Activated naive CD4-positive, alpha-beta T cell (primary cell): Measurements from ENCODE around the gene BACH2.
"Not testable (repeated sequence)": the region's sequence is repeated elsewhere in the genome, so short reads cannot be mapped to it uniquely, and the experiment has no call there.

Source experiments
- DNase-seq, 4 experiments: peaks; one replicate each; lab custom pipeline; 2025; lab: John Stamatoyannopoulos, UW

BACH2 gene

DNA sequence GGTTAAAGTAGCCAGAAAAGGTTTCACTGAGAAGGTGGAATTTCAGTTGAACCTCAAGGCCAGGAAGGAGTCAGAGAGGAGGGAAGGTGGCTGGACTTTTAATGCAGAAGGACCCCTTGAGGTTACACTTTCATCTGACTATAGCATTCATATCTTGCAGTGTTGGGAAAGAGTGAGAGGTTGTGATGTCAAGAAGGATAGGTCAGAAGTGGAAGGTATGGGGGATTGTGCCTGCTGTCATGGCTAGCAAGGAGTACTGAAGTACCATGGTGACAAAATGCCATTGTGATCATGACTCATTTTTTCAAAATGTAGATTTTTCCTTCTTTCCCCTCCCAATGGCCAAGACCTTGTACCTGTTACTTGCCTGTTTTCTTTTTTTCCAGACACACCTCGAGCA, 5.2 kb upstream of the BACH2 start:
- DNase-seq: no peak

DNA sequence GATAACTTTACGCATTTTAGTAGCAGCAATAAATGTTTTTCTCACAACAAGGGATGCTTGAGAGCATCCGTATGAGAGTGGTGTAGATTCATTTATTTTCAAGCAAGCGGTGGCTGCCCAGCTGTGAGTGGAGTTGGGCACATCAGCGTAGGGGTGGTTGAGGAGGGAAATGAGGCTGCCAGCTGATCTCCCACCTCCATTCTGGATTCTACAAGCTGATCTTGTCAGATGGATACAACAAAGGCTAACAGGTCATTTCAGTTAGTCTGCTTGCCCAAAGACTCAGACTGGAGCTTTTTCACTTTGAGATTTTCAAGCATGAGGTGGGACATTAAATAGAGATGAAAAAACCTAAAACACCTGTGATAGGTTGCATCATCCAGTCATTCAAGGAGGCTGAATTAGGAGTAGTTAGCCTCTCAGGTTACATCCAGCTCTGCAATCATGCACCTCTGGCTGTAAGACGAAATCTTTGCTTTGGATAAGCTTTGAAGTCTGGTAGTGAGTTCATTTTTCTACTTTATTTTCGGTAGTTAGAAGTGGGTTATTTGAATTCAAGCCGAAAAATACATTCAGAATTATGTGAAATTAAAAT, 1.9 kb upstream of the BACH2 start:
- no peak for DNase-seq

DNA sequence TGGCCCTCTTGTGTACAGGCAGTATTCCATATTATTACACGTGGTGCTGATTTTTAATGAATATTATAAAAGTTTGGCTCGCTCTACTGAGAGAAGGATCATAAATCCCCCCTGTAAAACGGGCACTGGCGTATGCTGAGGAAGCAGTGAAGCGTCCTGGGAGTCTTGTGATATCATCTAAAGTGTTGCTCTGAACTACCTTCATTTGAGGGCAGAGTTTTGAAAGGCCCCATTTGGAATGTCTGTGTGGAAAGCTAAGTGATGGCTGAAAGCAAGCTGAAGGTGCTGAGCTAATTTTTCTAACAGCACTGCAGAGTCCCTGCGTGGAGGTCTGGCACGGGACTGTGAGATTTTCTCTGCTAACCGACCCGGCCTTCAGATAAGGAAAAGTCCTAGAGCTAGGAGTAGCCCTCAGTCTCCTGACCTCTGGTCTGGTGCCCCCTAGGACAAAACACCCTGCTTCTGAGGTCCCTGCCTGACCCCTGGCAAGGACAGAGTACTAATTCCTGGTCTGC, 1.3 kb upstream of the BACH2 start:
- no peak for DNase-seq

DNA sequence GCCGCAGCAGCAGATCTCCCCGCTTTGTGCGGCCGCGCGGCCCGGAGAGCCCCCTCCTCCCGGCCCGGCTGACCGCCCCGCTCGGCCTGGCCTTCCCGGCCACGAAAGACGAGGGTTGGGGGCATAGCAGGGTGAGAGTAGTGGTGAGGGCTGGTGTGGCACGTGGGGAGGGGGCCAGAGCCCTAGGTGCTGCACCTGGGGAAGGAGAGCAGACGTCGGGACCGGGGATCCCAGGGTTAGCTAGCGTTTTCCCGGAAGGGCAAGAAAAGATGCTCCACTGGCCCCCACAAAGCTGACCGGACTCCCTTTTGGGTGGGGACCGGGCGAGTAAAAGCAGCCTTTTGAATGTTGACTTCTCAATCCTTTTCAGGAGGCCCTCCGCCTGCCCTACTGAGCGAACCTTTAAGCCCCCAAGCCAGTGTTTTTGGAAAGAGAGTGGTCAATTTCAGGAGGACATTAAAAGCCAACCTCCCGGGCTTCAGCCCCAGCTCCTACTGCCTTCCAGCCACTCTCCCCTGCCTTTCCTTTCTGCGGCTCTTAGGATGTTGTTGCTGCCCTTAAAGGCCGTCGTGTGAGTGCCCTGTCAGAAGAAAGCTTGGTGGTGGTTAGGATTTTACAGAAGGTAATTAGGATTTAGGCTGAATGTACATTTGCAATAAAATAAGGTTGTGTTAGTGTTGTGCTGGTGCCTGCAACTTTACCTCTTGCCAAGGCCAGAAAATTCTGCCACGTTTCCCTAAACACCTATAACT, 648 bp upstream of the BACH2 start:
- peak in 1 of 4 experiments; percentile 32 for DNase-seq

DNA sequence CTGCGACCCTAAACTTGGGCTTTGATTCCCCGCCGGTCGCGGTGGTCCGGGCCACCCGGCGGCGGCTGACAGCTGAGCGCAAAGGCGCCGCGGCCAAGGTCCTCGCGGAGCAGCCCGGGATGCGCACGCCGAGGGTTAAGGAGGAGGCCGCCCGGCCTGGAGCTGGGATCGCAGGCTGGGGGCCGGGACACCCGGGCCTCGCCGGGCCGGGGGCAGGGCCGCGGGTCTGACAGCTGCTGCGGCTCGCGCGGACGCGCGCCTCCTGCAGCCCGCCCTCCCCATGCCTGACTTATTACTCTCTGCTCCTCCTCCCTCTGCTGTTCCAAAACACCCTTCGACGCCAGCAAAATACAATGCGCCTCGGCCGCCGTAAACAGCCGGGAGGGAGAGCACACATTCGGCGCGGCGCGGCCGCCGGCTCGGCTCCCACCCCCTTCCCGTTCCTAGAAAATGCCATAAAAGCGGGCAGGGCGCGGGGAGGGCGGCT, 746 bp downstream of the BACH2 start:
- peak; percentile 40 to 64 (median 50) for DNase-seq

DNA sequence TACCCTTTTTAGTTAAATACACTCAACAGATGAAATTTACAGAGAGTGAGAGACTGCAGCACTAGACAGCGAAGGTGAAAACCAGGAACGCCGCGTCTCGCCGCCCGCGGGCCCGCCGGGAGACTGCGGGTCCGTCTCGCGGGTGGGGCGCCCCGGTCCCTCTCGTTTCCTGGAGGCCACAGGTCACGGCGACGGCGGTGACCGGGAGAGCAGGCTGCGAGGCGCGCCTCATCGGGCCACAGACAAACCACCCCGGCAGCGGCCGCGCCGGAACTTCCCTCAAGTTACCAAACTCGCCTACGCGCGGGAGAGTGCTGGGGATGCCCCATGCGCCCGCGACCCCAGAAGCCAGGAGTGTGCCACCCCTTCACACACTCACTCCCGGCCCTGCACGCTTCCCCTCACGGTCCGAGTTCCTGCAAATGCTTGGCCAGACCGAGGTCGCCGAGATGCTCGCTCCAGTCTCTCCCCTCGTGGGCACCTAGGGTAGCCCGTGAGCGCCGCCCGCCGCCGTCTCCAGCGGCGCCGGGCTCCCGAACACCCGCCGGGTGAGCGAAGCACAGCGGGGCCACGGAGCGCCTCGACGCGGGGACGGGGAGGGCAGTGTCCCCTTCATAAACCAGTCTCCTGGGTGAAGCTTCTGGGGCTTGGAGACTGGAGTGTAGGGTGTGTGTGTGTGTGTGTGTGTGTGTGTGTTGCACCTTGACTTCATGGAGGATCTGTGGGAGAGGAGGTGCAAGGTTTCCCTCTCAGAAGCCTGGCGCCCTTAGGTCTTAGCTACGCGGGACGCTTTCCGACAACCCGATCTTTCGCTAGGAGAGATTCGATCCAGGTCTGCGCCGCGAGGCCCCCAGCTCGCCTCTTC, 1.4 kb downstream of the BACH2 start:
- DNase-seq: peak; percentile 52 to 66 (median 59)

DNA sequence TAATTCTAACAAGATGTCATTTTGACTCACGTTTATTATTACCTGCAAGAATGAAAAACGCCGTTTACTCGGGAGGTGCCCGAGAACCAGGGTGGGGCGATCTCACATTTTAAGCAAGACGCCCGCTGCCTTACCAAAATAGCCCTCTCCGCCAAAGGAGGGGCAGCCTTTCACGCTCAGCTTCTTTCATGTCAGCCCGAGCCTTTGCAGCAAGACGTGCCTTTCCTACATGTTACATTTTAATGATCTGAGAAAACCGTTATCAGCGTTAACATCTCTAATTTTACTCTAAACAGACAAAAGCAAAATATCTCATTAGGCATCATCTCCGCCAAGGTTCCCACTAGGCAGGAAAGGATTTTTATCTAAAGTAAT, 2.0 kb downstream of the BACH2 start:
- peak in 3 of 4 experiments; percentile 21 to 55 (median 35) for DNase-seq

DNA sequence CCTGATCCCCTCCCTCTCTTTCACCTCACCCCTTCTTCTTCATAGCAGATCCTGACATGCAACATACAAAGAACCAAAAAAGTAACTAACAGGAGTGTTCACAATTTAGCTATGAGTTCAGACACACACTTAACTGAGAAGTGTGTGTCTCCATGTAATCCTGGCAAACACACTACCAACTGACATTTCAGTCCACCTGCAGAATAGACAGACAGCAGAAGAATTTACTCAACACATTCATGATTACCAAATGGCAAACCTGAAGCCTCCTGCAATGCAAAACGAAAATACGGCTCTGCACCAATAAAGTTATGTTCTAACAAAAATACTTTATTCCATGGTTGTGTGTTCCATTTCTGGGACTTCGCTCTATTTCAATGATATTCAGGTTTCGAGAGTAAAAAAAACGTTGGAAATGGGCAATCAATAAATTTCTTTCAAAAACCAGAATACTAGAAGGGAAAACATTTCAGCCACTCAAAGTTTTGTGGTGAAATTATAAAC, 2.6 kb downstream of the BACH2 start:
- no peak for DNase-seq

DNA sequence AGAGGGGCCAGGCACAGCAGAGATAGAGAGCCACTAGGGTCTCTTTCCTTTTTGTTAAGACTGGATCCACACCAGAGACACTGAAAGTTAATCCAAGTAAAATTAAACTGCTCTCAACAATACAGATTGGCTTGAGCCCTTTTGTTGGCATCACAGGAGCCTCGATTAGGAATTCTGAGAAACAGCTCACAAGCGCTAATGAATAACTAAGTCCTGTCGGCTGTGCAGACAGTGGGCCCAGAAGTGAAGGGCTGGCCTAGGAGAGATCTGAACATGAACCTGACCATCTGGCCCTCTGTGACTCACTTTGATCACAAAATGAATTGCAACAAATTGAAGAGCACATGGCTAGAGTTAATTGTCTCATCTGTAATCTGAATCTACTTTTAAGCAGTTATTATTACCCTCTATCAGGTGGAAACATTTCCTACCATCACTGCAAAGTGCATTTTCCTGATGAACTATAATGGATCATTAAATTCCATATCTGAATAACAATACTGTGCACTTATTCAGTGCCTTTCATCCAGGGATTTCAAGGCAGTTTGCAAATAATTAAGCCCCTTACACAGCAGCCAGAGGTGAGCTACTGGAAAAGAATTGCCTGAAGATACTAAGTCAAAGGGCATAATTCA, 3.2 kb downstream of the BACH2 start:
- no peak for DNase-seq

DNA sequence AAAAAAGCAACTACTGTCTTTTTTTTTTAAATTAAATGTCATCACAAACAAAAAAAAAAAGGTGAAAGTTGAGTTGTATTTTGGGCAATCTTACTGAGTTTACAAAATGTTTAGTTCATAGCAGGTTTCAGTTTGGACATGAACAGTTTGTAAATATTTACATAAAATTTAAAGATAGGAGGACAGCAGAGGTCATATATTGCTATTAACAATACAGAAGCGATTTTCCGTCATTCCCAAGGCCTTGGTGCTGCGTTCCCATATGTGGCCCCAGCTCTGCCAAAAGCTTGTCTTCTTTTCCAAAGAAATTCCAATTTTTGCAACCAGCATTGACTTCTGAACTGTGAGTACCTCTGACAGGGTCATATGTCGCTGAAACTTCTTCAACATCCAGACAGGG, 5.1 kb downstream of the BACH2 start:
- DNase-seq: no peak

DNA sequence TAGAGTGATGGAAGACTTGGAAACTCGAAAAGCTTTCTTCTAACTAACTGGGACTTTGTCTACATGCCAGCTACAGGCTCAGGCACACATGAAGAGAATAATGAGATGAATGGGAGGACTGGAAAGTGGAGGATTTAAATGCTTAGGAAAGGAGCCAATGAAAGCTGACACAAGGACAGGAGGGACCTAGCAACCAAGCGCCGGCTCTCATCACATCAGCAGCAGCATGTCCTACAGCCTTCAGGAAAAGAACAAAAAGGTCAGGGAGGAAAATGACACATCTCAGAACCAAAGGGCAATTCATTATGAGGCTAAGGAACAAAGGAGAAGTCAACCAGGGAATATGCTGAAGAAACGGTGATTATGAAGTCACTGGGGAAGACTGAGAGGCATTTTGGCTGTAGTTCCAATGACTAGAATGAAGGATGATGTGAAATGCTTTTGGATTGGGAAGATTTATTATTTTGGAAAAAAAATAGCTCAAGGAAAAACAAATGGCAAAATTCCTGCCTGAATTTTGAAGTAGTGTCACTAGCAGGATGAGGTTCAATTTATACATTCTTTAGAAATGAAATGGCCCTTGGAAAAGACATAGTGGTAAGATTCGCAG, 5.7 kb downstream of the BACH2 start:
- no peak for DNase-seq

DNA sequence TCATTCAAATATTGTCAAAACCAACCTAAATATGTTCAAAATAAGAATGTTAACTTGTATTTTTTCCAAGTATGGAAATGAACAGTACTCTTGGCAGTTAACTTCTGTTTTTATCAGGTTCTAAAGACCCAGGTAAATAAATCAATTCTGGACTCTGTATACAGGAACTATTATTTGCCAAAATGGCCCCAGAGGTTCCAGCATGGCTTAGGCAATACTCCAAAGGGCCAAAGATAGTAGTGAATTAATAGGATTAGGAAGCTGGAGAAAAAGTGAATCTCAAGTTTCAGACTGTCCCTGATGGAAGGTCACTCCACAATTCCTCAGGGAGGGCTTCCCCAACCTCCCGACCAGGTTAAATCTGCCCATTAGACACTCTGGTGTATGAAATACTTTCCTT, 6.7 kb downstream of the BACH2 start:
- no peak for DNase-seq

DNA sequence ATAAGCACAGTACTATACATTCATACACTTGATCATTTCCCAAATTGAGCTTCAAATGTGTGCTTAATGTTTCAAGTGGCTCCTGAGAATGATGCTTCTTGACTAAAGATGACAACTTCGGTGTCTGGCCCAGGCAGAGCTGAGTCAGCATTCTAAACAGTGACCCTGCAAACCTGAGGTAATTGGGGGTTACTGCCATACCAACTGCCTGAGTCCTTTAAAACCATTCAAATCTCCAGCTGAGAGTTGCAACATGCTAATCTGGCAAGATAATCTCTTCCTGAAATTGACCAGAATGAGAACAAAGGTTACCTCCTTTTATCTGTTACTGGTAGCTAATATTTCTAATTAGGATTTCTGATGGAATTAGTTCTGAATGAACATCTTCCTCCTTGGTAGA, 8.2 kb downstream of the BACH2 start:
- no peak for DNase-seq

DNA sequence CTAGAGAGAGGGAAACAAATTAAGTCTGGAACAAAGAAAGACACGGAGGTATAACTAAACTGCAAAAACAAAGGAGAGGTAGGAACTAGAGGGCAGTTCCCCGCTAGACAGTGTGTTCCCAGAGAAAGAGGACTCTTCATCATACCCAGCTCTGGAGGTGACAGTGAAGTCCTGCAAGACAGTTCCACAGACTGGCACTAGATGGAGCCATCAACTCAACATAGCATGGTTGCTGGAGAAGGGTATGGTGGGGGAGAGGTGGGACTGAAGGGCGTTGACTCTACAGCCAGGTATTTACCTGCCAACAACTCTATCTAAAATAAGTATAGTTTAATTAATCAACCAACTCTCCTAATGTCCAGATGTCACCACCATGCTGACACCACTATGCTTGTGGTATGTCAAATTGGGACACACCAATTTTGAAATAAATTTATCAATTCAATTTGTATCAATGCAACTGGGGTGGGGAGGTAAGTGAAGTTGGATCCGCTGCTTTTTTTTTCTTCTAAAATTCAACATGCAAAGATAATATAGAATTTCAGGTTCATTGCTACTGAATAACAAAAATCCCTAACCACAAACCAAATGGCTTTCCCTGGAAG, 9.7 kb downstream of the BACH2 start:
- DNase-seq: peak in 2 of 4 experiments; percentile 19 to 20

DNA sequence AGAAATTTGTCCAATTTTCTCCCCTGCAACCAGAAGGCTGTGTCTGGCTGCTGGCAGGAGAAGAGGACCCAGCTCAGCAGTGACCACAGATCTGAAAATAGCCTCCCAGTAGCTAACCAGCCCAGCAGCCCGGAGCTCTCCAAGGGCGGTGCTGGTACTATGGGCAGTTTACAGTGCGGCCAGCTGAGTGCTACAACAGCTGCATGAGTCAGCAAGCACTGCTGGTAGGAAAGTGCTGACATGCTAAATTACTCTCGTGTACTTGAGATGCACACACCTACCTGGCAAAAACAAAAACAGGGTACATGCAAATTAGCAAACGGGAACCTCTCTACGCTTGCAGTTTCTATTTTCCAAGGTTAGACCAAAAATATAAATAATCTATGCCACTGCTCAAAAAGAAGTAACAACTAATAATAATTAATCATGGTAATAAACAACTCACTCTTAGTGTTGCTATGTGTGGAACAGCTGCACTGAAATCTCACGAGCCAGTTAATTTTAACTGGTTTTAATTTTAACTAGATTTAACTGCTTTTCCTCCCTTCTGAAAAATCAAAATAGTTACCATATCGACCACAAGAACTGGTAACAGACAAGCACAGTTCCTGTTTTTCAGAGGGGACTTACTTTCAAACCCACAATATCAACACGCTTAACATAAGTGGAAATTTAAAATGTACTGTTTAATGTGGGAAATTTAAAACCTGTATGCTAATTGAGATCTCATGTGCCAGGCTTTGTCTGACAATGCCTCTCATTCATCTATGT, 10.8 kb downstream of the BACH2 start:
- peak in 1 of 4 experiments; percentile 10 for DNase-seq

DNA sequence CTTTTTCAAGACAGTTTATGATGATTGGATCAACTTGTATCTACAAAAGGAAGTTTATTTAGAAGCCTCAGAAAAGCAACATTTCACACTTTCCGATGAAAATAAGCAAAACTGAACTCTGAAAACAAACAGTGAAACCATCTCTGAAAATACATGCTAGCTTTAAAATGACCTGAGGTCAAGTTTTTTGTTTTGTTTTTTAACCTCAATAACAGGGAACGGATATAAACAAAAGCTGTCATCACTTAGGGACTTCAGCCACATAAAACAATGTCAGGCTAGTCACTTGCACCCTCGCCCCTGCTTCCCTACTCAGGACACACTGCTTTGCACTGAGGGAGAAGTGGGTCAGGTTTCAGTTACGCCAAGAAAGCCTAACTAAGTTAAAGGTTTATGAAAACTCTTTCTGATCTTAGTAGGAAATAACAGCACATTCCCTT, 11.6 kb downstream of the BACH2 start:
- DNase-seq: no peak

DNA sequence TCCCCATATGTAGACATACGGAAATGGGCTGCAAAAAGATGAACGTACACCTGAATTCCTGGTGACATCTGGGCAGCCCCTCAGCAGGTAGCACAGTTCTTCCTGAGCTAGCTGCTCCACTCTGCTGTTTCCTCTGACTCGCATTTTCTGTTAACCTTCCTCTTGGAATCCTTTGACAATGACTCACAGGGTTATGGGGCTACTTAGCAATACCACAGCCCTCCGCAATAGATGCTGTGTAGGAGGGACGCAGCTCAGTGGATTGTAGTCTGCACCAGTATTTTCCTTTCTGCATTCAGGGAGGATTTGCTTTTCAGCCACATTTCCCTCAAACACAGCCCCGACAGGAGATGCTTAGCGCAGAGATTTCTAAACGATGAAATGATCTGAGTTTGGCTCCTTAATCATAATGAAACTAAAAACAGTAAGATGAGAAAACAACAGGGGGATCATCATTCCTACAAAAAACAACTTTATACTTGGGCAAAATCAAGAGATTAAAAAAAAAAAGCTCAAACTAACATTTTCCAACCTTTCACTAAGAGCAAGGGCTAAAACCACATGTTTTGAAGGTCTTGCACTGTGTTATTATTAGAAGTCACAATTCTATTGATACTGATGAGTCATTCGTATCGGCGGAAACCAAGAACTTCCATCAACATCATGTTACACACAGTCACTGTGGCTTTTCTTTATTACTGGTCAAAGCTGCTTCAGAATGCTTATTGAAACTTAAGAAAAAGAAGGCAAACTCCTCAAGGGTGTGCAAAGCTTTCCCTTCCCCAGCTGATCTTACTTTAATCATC, 12.2 kb downstream of the BACH2 start:
- DNase-seq: peak in 1 of 4 experiments; percentile 6

DNA sequence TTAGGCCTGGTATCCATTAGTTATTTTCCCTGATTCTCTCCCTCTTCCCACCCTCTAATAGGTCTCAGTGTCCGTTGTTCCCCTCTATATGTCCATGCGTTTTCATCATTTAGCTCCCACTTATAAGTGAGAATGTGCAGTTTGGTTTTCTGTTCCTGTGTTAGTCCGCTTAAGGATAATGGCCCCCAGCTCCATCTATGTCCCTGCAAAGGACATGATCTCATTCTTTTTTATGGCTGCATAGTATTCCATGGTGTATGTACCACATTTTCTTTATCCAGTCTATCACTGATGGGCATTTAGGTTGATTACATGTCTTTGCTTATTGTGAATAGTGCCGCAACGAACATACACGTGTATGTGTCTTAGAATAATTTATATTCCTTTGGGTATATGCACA, 14.4 kb downstream of the BACH2 start:
- not testable (repeated sequence) for DNase-seq

DNA sequence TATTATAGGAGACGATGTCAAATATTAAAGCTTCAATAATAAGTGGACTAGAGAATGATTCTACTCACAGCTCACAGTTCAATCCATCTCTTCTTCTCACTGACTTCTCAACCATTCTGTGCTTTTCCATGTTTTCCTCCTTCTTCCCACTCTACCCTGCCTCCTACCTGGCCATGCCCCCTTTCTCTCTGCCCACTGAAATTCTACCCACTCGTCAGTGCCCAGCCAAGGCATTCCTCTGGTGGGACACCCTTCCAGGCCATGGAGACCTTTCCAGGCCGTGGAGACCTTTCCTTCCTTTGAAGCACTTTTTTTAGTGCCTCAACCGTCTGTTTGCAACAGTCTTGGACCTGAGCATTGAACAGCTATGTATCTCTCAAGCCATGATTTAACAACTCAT, 18.5 kb downstream of the BACH2 start:
- DNase-seq: no peak
